SH-SY5Y (cell line): ENCODE results near the gene MTERF1.

Experiments used
- GATA2 ChIP-seq: IDR thresholded peaks from 2 replicates; pipeline ENCODE4 v1.6.1; 2011; ENCODE audit warnings: mild to moderate bottlenecking, low read depth, low read length
- GATA3 ChIP-seq: IDR thresholded peaks from 2 replicates; pipeline ENCODE4 v1.6.1; 2011; ENCODE audit warnings: low read depth, mild to moderate bottlenecking, low read length, moderate library complexity

MTERF1 gene

GRCh38 chr7:91880413-91881241, at the start of gene MTERF1:
Gene MTERF1 (minus strand): TSS chr7:91880702. CDS start chr7:91880083, 619 bp downstream.
- peak; percentile 25; the same call in 1 of the 2 replicates for TF ChIP-seq GATA2
- no peak for TF ChIP-seq GATA3

DNA sequence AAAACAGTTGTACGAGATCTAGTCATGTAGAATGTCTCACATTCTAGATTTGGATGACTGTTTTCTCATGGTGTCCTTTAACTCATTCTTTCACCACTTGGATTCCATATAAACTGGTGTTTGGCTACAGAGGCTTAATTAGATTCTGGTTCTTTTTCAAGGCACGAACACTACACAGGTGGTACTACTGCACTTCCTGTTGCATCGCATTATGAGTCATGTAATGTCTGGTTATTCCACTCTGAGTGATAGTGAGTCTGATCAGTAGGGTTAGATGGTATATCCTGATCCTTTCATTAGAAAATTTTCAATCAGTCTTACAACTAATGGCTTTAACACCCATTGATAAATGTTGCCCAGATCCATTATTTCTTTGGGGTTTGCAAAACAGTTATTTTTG, 49.0 kb upstream of the MTERF1 start:
- no peak for TF ChIP-seq GATA2

GRCh38 chr7:91927912-91928311, 47.4 kb upstream of the MTERF1 start:
- TF ChIP-seq GATA3 (no peak), GATA2 (no peak)

- TF ChIP-seq GATA3, result no peak
- TF ChIP-seq GATA2, result no peak
Measured at GRCh38 chr7:91922857-91923256, 42.4 kb upstream of the MTERF1 start.

DNA sequence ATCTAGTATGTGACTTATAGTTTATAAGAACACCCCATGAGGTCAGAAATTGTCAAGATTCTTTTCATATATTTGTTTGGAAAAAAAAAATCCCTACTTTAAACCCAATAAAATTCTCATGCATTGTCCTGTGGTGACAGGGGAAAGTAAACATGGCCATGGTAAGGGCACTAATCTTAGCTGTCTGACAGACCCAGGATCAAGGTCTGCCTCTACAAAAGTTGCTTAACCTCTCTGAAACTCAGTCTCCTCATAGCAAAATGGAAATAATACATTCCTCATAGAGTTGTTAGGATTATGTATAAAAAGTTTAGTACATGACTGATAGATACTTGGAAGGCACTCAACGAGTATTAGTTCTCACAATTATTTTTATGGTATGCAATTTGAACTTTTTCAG, 37.9 kb upstream of the MTERF1 start:
- TF ChIP-seq GATA3 (no peak), GATA2 (no peak)

- TF ChIP-seq GATA3 (no peak), GATA2 (no peak)
Measured at GRCh38 chr7:91916051-91916440, 35.5 kb upstream of the MTERF1 start.

- TF ChIP-seq GATA2 (no peak), GATA3 (no peak)
Measured at GRCh38 chr7:91915401-91916050, 35.0 kb upstream of the MTERF1 start.

DNA sequence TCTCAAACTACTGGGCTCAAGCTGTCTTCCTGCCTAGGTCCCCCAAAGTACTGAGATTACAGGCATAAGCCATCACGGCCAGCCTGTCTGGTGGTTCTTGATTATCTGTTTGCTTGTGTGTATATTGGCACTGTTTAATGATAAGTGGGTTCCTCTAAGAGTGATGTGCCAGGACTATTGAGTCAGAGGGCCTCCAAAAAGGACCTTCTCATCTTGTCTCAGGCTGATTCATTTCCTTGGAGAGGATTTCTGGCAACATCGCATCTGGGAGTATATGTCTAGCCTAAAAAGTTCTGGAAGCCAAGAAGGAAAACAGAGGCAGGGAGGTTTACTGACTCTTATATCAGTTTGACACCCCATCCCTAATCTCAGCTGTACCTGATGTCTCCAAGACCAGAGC, 33.1 kb upstream of the MTERF1 start:
- TF ChIP-seq GATA3 (no peak), GATA2 (no peak)

GRCh38 chr7:91912494-91912893, 32.0 kb upstream of the MTERF1 start:
- TF ChIP-seq GATA2 (no peak), GATA3 (no peak)

DNA sequence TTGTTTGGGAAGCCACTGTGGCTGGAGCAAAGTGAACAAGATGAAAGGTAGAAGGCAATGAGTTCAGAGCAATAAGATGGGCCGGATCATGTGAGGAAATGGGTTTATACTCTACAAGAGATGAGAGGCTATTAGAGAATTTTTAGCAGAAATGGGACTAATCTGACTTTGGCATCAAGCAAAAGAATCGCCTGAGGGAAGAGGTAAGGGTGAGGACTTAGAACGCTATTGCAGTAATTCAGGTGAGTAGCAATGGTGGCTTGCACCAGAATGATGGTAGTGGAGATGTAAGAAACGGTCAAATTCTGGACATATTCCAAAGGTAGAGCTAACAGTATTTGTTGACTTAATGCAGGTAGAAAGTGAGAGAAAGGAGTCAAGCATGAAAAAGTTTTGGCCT, 30.6 kb upstream of the MTERF1 start:
- TF ChIP-seq GATA2 (no peak), GATA3 (no peak)

GRCh38 chr7:91910171-91910570, 29.7 kb upstream of the MTERF1 start:
- no peak for TF ChIP-seq GATA2
- TF ChIP-seq GATA3, result no peak

DNA sequence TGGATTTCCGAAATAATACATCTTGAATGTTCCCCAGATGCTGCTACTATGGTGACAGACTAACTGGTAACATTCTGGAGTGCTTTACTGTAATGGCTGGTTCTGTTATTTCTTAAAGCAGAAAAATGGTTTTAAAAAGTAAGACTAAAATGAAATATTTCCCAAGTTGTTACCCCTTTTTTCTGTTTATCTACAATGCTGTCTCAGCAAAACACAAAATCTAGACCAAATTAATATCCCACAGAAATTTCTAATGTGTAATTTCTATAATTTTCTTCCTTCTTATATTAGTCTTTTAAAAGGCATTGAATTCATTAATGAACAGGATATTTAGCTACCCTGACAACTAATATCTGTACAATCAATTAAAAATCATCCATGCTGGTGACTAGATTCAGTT, 19.1 kb upstream of the MTERF1 start:
- TF ChIP-seq GATA3 (no peak), GATA2 (no peak)

DNA sequence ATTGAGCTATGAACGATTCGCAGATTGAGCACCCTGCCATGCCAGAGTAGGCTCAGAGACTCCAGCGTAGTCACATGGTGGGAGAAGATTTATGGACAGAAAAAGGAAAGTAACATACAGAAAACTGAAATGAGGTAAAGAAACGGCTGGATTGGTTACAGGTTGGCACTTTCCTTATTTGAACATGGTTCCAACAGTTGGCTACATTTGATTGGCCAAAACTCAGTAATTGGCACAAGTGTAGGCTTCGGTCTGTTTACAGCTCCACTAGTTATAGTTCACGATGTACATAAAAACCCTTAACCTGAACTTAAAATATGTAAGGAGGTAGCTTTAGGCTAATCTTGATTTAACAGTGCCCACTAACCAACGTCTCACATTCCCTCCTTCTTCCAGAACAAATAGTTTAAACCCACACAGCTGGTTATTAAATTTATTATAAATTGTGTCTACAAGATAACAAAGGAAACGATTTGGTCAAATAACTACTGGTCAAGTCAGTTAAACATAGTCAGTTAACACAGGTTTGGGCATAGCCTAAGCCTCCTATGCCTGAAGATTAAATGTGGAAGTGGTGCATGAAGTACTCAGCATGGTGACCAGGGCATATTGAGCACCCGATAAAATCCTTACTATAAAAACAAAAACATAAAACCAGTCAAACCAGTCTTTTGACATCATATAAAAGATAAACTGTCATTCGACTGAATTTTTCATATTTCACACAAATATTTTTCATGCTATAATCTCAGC, 17.9 kb upstream of the MTERF1 start:
- TF ChIP-seq GATA2 (no peak), GATA3 (no peak)

DNA sequence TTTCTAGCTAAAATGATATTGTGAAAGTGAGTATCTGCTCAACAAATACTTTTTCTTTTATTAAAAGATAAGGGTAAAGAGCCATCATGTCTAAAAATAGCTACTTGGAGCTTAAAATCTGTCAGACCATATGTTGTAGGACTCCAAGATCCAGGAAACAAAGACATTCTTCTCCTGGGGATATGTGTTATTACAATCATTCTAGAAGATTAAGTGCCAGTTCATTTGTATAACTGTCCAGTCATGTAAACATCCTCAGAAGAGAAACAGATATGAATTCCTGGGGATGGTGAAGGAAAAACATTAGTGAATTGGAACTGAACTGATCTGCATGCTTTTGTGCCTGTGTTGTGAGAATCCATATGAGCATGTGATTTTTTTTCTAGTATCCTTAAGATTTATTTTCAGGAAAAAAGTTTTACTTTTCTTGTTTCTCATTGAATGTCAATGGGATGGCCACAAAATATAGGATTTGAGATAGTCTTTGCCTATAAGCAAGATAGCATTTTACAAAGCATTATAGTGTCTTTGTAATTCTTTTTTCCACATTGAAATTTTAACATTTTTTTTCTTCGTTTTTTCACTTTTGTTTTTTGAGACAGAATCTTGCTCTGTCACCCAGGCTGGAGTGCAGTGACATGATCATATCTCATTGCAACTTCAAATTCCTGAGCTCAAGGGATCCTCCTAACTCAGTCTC, 14.4 kb upstream of the MTERF1 start:
- TF ChIP-seq GATA3, result no peak
- TF ChIP-seq GATA2, result no peak

DNA sequence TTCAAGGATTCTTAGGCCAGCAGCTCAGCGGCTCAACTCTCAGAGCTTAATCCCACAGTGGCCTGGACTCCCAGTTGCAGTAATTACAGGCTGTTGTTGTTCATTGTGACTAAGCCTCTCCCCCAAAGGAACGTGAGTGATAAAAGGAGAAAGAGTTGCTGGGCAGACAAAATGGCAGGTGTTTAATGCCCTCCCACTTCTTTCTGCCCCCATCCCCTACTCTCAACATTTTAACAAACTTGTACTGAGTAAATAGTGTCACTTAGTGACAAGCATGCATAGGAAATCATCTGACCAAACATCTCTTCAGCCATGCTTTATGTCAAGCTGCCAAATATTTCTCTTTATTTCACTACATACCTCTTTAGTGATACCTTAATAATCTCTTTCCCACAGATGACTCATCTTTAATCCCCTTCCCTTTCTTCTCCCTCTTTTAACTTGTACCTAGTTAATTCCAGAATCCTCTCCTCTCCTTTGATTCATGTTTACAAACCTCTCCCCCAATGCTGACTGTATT, 12.4 kb upstream of the MTERF1 start:
- TF ChIP-seq GATA2 (no peak), GATA3 (no peak)
